HepG2 (cell line): ENCODE measurements around the gene CASP3. TPM values are rescaled to one million over a fixed set of nuclear protein-coding genes. Genes with fewer than 3 reads are reported as not detected.
A peak's percentile ranks its signal among the peaks of the same experiment; 100 is the strongest.

ENCODE experiments used
- AKAP8 ChIP-seq: sonication (generic); formaldehyde crosslinking; IDR thresholded peaks from 2 replicates; pipeline ENCODE4 v1.5.1; 2020; ENCODE audit warnings: mild to moderate bottlenecking, missing genetic modification reagents
- ARNTL ChIP-seq: sonication (generic); formaldehyde crosslinking; IDR thresholded peaks from 2 replicates; pipeline ENCODE4 v1.4.0; 2020; ENCODE audit warnings: mild to moderate bottlenecking, missing genetic modification reagents
- BCL6 ChIP-seq: IDR thresholded peaks from 2 replicates; pipeline ENCODE4 v1.6.1; 2016; ENCODE audit warnings: missing genetic modification reagents, missing compliant biosample characterization
- BHLHE40 ChIP-seq: IDR thresholded peaks from 2 replicates; pipeline ENCODE4 v1.6.1; 2011; ENCODE audit warnings: low read length, improper control_type of control experiment
- BRD4 ChIP-seq: sonication (generic); formaldehyde crosslinking; IDR thresholded peaks from 2 replicates; pipeline ENCODE4 v1.4.0; 2020; ENCODE audit warnings: missing genetic modification reagents
- EP300 ChIP-seq, 3 experiments: sonication (generic) in 1 of 3; formaldehyde crosslinking in 1 of 3; IDR thresholded peaks; 2 replicates each; pipeline versions ENCODE4 v1.5.1 to v1.6.1; 2011 to 2020; ENCODE audit warnings: low read depth in 2 of 3, low read length in 2 of 3, borderline replicate concordance in 1 of 3, improper control_type of control experiment in 1 of 3, mild to moderate bottlenecking in 1 of 3, missing genetic modification reagents in 1 of 3, moderate library complexity in 1 of 3
- FOXA1 ChIP-seq, 2 experiments: fragments of 450-650 bp in 1 of 2; sonication (generic) in 1 of 2; formaldehyde crosslinking in 1 of 2; IDR thresholded peaks; 2 replicates each; pipeline versions ENCODE4 v1.4.0 to v1.6.1; 2016 to 2020; ENCODE audit warnings: missing genetic modification reagents in 1 of 2
- HMG20A ChIP-seq: IDR thresholded peaks from 2 replicates; pipeline ENCODE4 v1.6.1; 2016; ENCODE audit warnings: borderline replicate concordance
- JARID2 ChIP-seq: sonication (generic); formaldehyde crosslinking; IDR thresholded peaks from 2 replicates; pipeline ENCODE4 v1.8.1; 2023; ENCODE audit warnings: missing genetic modification reagents, inconsistent platforms; ENCODE audit not compliant: insufficient replicate concordance
- KAT2B ChIP-seq: fragments of 150-350 bp; IDR thresholded peaks from 2 replicates; pipeline ENCODE4 v1.6.1; 2014; ENCODE audit warnings: low read depth, low read length, borderline replicate concordance
- MED1 ChIP-seq: sonication (generic); formaldehyde crosslinking; IDR thresholded peaks from 2 replicates; pipeline ENCODE4 v1.4.0; 2020; ENCODE audit warnings: missing genetic modification reagents
- MEF2D ChIP-seq: sonication (generic); formaldehyde crosslinking; IDR thresholded peaks from 2 replicates; pipeline ENCODE4 v1.5.1; 2020; ENCODE audit warnings: mild to moderate bottlenecking, missing genetic modification reagents
- NFE2L2 ChIP-seq: fragments of 150-350 bp; IDR thresholded peaks from 2 replicates; pipeline ENCODE4 v1.6.1; 2014; ENCODE audit warnings: low read length
- PITX1 ChIP-seq: sonication (generic); formaldehyde crosslinking; IDR thresholded peaks from 2 replicates; pipeline ENCODE4 v1.5.1; 2020; ENCODE audit warnings: mild to moderate bottlenecking, missing genetic modification reagents
- SALL2 ChIP-seq: sonication (generic); formaldehyde crosslinking; IDR thresholded peaks from 2 replicates; pipeline ENCODE4 v1.8.1; 2023; ENCODE audit warnings: mild to moderate bottlenecking, missing genetic modification reagents, inconsistent platforms
- SKI ChIP-seq: fragments of 450-650 bp; IDR thresholded peaks from one replicate; pipeline ENCODE4 v1.6.1; 2018; ENCODE audit warnings: mild to moderate bottlenecking; ENCODE audit not compliant: partially characterized antibody
- SOX13 ChIP-seq, 3 experiments: fragments of 450-650 bp in 1 of 3; sonication (generic) in 1 of 3; formaldehyde crosslinking in 1 of 3; IDR thresholded peaks in 2 of 3; conservative IDR thresholded peaks in 1 of 3; 2 replicates each; pipeline versions ENCODE4 v1.5.0 to v1.6.1; 2016 to 2020; ENCODE audit warnings: antibody characterized with exemption in 1 of 3, mild to moderate bottlenecking in 1 of 3, missing compliant biosample characterization in 1 of 3, missing genetic modification reagents in 1 of 3, moderate library complexity in 1 of 3
- TBX2 ChIP-seq: sonication (generic); formaldehyde crosslinking; IDR thresholded peaks from 2 replicates; pipeline ENCODE4 v1.5.0; 2020; ENCODE audit warnings: missing genetic modification reagents, mild to moderate bottlenecking, borderline replicate concordance
- TFAP4 ChIP-seq: sonication (generic); IDR thresholded peaks from 2 replicates; pipeline ENCODE4 v1.6.1; 2016; ENCODE audit warnings: low read depth, borderline replicate concordance
- TGIF2 ChIP-seq: IDR thresholded peaks from 2 replicates; pipeline ENCODE4 v1.6.1; 2016; ENCODE audit warnings: control low read depth, missing compliant biosample characterization
- TOPORS ChIP-seq: sonication (generic); formaldehyde crosslinking; IDR thresholded peaks from 2 replicates; pipeline ENCODE4 v1.8.0; 2023; ENCODE audit warnings: mild to moderate bottlenecking, missing genetic modification reagents
- YEATS4 ChIP-seq: sonication (generic); formaldehyde crosslinking; IDR thresholded peaks from 2 replicates; pipeline ENCODE4 v1.4.0; 2020; ENCODE audit warnings: missing genetic modification reagents, borderline replicate concordance
- ZKSCAN8 ChIP-seq: IDR thresholded peaks from 2 replicates; pipeline ENCODE4 v1.6.1; 2016; ENCODE audit warnings: borderline replicate concordance, missing genetic modification reagents, missing compliant biosample characterization
- ZNF251 ChIP-seq: sonication (generic); formaldehyde crosslinking; IDR thresholded peaks from 2 replicates; pipeline ENCODE4 v1.9.0; 2021; ENCODE audit warnings: mild to moderate bottlenecking, missing genetic modification reagents
- ZNF326 ChIP-seq: sonication (generic); formaldehyde crosslinking; IDR thresholded peaks from 2 replicates; pipeline ENCODE4 v1.4.0; 2020; ENCODE audit warnings: missing genetic modification reagents, borderline replicate concordance
- ZNF740 ChIP-seq: sonication (generic); formaldehyde crosslinking; IDR thresholded peaks from 2 replicates; pipeline ENCODE4 v1.4.0; 2020; ENCODE audit warnings: missing genetic modification reagents
- ZSCAN5A ChIP-seq: sonication (generic); formaldehyde crosslinking; IDR thresholded peaks from 2 replicates; pipeline ENCODE4 v1.8.0; 2022; ENCODE audit warnings: mild to moderate bottlenecking, missing genetic modification reagents, borderline replicate concordance
- polyA plus RNA-seq, 8 experiments: library from polyadenylated mRNA; depleted of rRNA in 3 of 8; stranded (reverse) in 7 of 8; unstranded in 1 of 8; fragments of >200 nt; fragmentation: Illumina TruSeq in 4 of 8; extraction: Trizol in 4 of 8; gene quantifications; 2 replicates each; pipeline versions ENCODE4 v1.2.1 to v1.2.3, GENCODE V29; 2011 to 2016; ENCODE audit warnings: low read depth in 4 of 8, missing spikeins in 1 of 8, mixed read lengths in 1 of 8; ENCODE audit not compliant: insufficient read depth in 1 of 8
- total RNA-seq, 5 experiments: library from RNA; depleted of rRNA; stranded (reverse); fragments of >200 nt; fragmentation: Illumina TruSeq; extraction: Trizol; gene quantifications; 2 replicates each; pipeline ENCODE4 v1.2.3, GENCODE V29; 2016; ENCODE audit warnings: low read depth in 1 of 5
- TF ChIP-seq, protein P1 (sequence below): sonication (generic); formaldehyde crosslinking; IDR thresholded peaks from 2 replicates; pipeline ENCODE4 v1.5.0; 2020; ENCODE audit warnings: missing genetic modification reagents, mild to moderate bottlenecking, borderline replicate concordance
- TF ChIP-seq, protein P2 (sequence below): sonication (generic); formaldehyde crosslinking; IDR thresholded peaks from 2 replicates; pipeline ENCODE4 v1.8.1; 2023; ENCODE audit warnings: missing genetic modification reagents, mild to moderate bottlenecking, borderline replicate concordance

Gene CASP3
- total and polyA plus RNA-seq, 2 of the 13 experiments (the other 11 are each of a cell fraction or from before 2014, with no cell fraction given), result 26.0 to 77.8 TPM

- TF ChIP-seq ZSCAN5A, result no peak
- TF ChIP-seq ARNTL (CRISPR knock-in tag), result no peak
- TF ChIP-seq SOX13 (IDR thresholded peaks at IDR 0.05), result no peak
- peak in 1 of 2 experiments; percentile 30; a peak in 1 of 4 replicates for TF ChIP-seq SOX13 (CRISPR knock-in tag; conservative IDR thresholded peaks at IDR 0.05 in 1 of 2, IDR thresholded peaks at IDR 0.05 in 1 of 2)
- TF ChIP-seq HMG20A (CRISPR knock-in tag), result peak; percentile 14; the same call in 1 of the 2 replicates
- no peak for TF ChIP-seq YEATS4
- no peak for TF ChIP-seq ZKSCAN8
- no peak for TF ChIP-seq MED1
- no peak for TF ChIP-seq ZNF251 (CRISPR knock-in tag)
- no peak for TF ChIP-seq TOPORS (CRISPR knock-in tag)
- peak; percentile 23; the same call in 1 of the 2 replicates for TF ChIP-seq TFAP4
- peak in 1 of 2 experiments; percentile 28; a peak in 1 of 4 replicates for TF ChIP-seq EP300 (IDR thresholded peaks at IDR 0.05; ENCODE audit: low read depth in 2 of 2, low read length in 2 of 2)
- TF ChIP-seq EP300 (CRISPR knock-in tag; IDR thresholded peaks at IDR 0.05; ENCODE audit: borderline replicate concordance), result no peak
- TF ChIP-seq BRD4, result no peak
- TF ChIP-seq, protein P1, sequence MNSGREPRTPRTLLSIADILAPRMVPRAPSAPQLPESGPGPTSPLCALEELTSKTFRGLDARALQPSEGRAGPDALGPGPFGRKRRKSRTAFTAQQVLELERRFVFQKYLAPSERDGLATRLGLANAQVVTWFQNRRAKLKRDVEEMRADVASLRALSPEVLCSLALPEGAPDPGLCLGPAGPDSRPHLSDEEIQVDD (CRISPR knock-in tag), result no peak
- no peak for TF ChIP-seq AKAP8
- no peak for TF ChIP-seq NFE2L2
- TF ChIP-seq PITX1, result no peak
- no peak for TF ChIP-seq TGIF2 (CRISPR knock-in tag)
- TF ChIP-seq BCL6 (CRISPR knock-in tag), result no peak
- TF ChIP-seq, protein P2, sequence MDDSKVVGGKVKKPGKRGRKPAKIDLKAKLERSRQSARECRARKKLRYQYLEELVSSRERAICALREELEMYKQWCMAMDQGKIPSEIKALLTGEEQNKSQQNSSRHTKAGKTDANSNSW (CRISPR knock-in tag), result no peak
- TF ChIP-seq ZNF326 (CRISPR knock-in tag), result no peak
- no peak for TF ChIP-seq FOXA1 (IDR thresholded peaks at IDR 0.05)
- TF ChIP-seq FOXA1 (CRISPR knock-in tag; IDR thresholded peaks at IDR 0.05), result 0 out of 2 replicates have a peak, but pooled peaks have one; percentile 3
- TF ChIP-seq MEF2D (CRISPR knock-in tag), result no peak
- TF ChIP-seq TBX2 (CRISPR knock-in tag), result peak; percentile 29; the same call in 1 of the 2 replicates
- peak; percentile 80 for TF ChIP-seq BHLHE40
- no peak for TF ChIP-seq KAT2B
- no peak for TF ChIP-seq SALL2 (CRISPR knock-in tag)
- no peak for TF ChIP-seq ZNF740 (CRISPR knock-in tag)
- no peak for TF ChIP-seq JARID2 (CRISPR knock-in tag)
- peak; percentile 18 for TF ChIP-seq SKI
These were observed 27.7 kb downstream of the CASP3 start (continued) for GRCh38 chr4:184621518-184621917.
